H9 (cell line): ENCODE data around the gene PATE4. TPM values are rescaled to one million over a fixed set of nuclear protein-coding genes. Genes with fewer than 3 reads are reported as not detected.

Experiments
- DNase-seq: peaks from one replicate; pipeline ENCODE4 v3.0.0-alpha.2; 2017
- H2AFZ ChIP-seq: one replicate; pipeline ENCODE4 v1.6.1; 2013; ENCODE audit warnings: mild to moderate bottlenecking, low read length, control low read depth, moderate library complexity
- H2AK5ac ChIP-seq: 2 replicates; pipeline ENCODE4 v1.6.1; 2013; ENCODE audit warnings: low read length, control low read depth, mixed read lengths; ENCODE audit not compliant: insufficient read length
- H2BK120ac ChIP-seq: one replicate; pipeline ENCODE4 v1.6.1; 2013; ENCODE audit warnings: low read depth, mild to moderate bottlenecking, low read length, control low read depth, inconsistent platforms; ENCODE audit not compliant: poor library complexity, severe bottlenecking
- H2BK12ac ChIP-seq: 2 replicates; pipeline ENCODE4 v1.6.1; 2013; ENCODE audit warnings: low read length, control low read depth, mixed read lengths, low read depth; ENCODE audit not compliant: insufficient read length
- H2BK15ac ChIP-seq: 2 replicates; pipeline ENCODE4 v1.6.1; 2013; ENCODE audit warnings: low read depth, low read length, control low read depth
- H2BK20ac ChIP-seq: one replicate; pipeline ENCODE4 v1.6.1; 2013; ENCODE audit warnings: low read depth, mild to moderate bottlenecking, low read length, control low read depth, inconsistent platforms; ENCODE audit not compliant: poor library complexity, severe bottlenecking
- H2BK5ac ChIP-seq: 2 replicates; pipeline ENCODE4 v1.6.1; 2013; ENCODE audit warnings: low read length, control low read depth, mixed read lengths; ENCODE audit not compliant: insufficient read length
- H3K14ac ChIP-seq: 2 replicates; pipeline ENCODE4 v1.6.1; 2013; ENCODE audit warnings: low read length, control low read depth; ENCODE audit not compliant: insufficient read depth
- H3K18ac ChIP-seq: 2 replicates; pipeline ENCODE4 v1.6.1; 2013; ENCODE audit warnings: low read depth, mild to moderate bottlenecking, mixed read lengths, low read length, control low read depth; ENCODE audit not compliant: insufficient read length
- H3K23ac ChIP-seq: 2 replicates; pipeline ENCODE4 v1.6.1; 2013; ENCODE audit warnings: low read length, control low read depth, mixed read lengths, low read depth; ENCODE audit not compliant: insufficient read length
- H3K23me2 ChIP-seq: 2 replicates; pipeline ENCODE4 v1.6.1; 2013; ENCODE audit warnings: low read depth, mild to moderate bottlenecking, mixed read lengths, low read length, control low read depth; ENCODE audit not compliant: insufficient read length, poor library complexity, severe bottlenecking
- H3K27ac ChIP-seq: 2 replicates; pipeline ENCODE4 v1.5.1; 2013; ENCODE audit warnings: low read length, control low read depth, mixed read lengths, low read depth; ENCODE audit not compliant: insufficient read length
- H3K27me3 ChIP-seq: 2 replicates; pipeline ENCODE4 v1.6.1; 2013; ENCODE audit warnings: low read length, control low read depth, inconsistent platforms; ENCODE audit not compliant: insufficient read depth
- H3K4ac ChIP-seq: 2 replicates; pipeline ENCODE4 v1.6.1; 2013; ENCODE audit warnings: low read depth, mild to moderate bottlenecking, control low read depth, inconsistent platforms, low read length, moderate library complexity
- H3K4me1 ChIP-seq: 2 replicates; pipeline ENCODE4 v1.6.1; 2013; ENCODE audit warnings: low read length, control low read depth, inconsistent platforms; ENCODE audit not compliant: insufficient read depth
- H3K4me2 ChIP-seq: 2 replicates; pipeline ENCODE4 v1.6.1; 2013; ENCODE audit warnings: low read length, control low read depth, mixed read lengths; ENCODE audit not compliant: insufficient read length, insufficient read depth
- H3K56ac ChIP-seq: 2 replicates; pipeline ENCODE4 v1.6.1; 2013; ENCODE audit warnings: low read depth, mild to moderate bottlenecking, mixed read lengths, low read length, control low read depth; ENCODE audit not compliant: insufficient read length
- H3K79me1 ChIP-seq: 2 replicates; pipeline ENCODE4 v1.6.1; 2013; ENCODE audit warnings: low read depth, mild to moderate bottlenecking, moderate library complexity, low read length, control low read depth, inconsistent platforms; ENCODE audit not compliant: insufficient read depth, poor library complexity, severe bottlenecking
- H3K79me2 ChIP-seq: 2 replicates; pipeline ENCODE4 v1.6.1; 2013; ENCODE audit warnings: low read length, control low read depth, inconsistent platforms; ENCODE audit not compliant: insufficient read depth
- H3K9ac ChIP-seq: 2 replicates; pipeline ENCODE4 v1.6.1; 2013; ENCODE audit warnings: low read length, control low read depth, mixed read lengths; ENCODE audit not compliant: insufficient read length; ENCODE audit errors: extremely low read depth
- H3K9me3 ChIP-seq: one replicate; pipeline ENCODE4 v1.6.1; 2013; ENCODE audit warnings: low read depth, low read length, inconsistent platforms; ENCODE audit not compliant: control insufficient read depth
- H3T11ph ChIP-seq: one replicate; pipeline ENCODE4 v1.6.1; 2013; ENCODE audit warnings: mild to moderate bottlenecking, low read length, control low read depth, inconsistent platforms
- H4K20me1 ChIP-seq: one replicate; pipeline ENCODE4 v1.6.1; 2013; ENCODE audit not compliant: control insufficient read depth, insufficient read length, insufficient read depth
- H4K5ac ChIP-seq: 2 replicates; pipeline ENCODE4 v1.6.1; 2013; ENCODE audit warnings: low read depth, mild to moderate bottlenecking, mixed read lengths, low read length, control low read depth; ENCODE audit not compliant: insufficient read length
- H4K8ac ChIP-seq: replicated peaks from 2 replicates; pipeline ENCODE4 v1.6.1; 2013; ENCODE audit warnings: low read length, control low read depth, mixed read lengths, low read depth; ENCODE audit not compliant: insufficient read length
- H4K91ac ChIP-seq: 2 replicates; pipeline ENCODE4 v1.6.1; 2013; ENCODE audit warnings: low read depth, mild to moderate bottlenecking, moderate library complexity, mixed read lengths, low read length, control low read depth; ENCODE audit not compliant: insufficient read length
- H3K27ac Mint-ChIP-seq, 3 experiments: 2 replicates in 2 of 3; 3 replicates in 1 of 3; pipeline ENCODE4 v1.8.0; 2020 to 2021; ENCODE audit warnings: mixed read lengths in 3 of 3, mild to moderate bottlenecking in 1 of 3, moderate library complexity in 1 of 3
- H3K27me3 Mint-ChIP-seq: 2 replicates; pipeline ENCODE4 v1.8.0; 2021; ENCODE audit warnings: low read depth, mild to moderate bottlenecking, moderate library complexity, mixed read lengths
- H3K36me3 Mint-ChIP-seq, 3 experiments: 2 replicates in 2 of 3; 3 replicates in 1 of 3; pipeline ENCODE4 v1.8.0; 2020 to 2021; ENCODE audit warnings: low read depth in 3 of 3, mixed read lengths in 3 of 3; ENCODE audit not compliant: insufficient read depth in 1 of 3
- H3K4me1 Mint-ChIP-seq, 2 experiments: 2 replicates each; pipeline ENCODE4 v1.8.0; 2020; ENCODE audit warnings: mixed read lengths in 2 of 2
- H3K4me3 Mint-ChIP-seq, 2 experiments: 2 replicates in 1 of 2; 3 replicates in 1 of 2; pipeline ENCODE4 v1.8.0; 2020 to 2021; ENCODE audit warnings: mild to moderate bottlenecking in 2 of 2, mixed read lengths in 2 of 2, moderate library complexity in 1 of 2
- H3K9me3 Mint-ChIP-seq, 2 experiments: 2 replicates in 1 of 2; 3 replicates in 1 of 2; pipeline ENCODE4 v1.8.0; 2020; ENCODE audit warnings: mild to moderate bottlenecking in 2 of 2, mixed read lengths in 2 of 2, moderate library complexity in 1 of 2
- CTCF ChIP-seq: fragments of 200-600 bp; sonication (generic); conservative IDR thresholded peaks from 3 replicates; pipeline ENCODE4 v1.8.0; 2021; ENCODE audit warnings: antibody characterized with exemption, mild to moderate bottlenecking
- WGBS: extraction: QIAGEN DNeasy Blood & Tissue Kit; methylation state at CpG from one replicate; pipeline ENCODE4 v1.1.7; 2013; ENCODE audit warnings: missing lambda C conversion rate, low lambda C conversion rate, mixed read lengths; ENCODE audit not compliant: insufficient read length; ENCODE audit errors: extremely low coverage; 5-methylcytosine and 5-hydroxymethylcytosine counted together
- long read RNA-seq: library from polyadenylated mRNA; unstranded; transcript quantifications from one replicate; pipeline ENCODE4 v2.0.0, GENCODE V29; 2020
- total RNA-seq: library from RNA; stranded (reverse); gene quantifications from 2 replicates; pipeline ENCODE4 v1.2.1, GENCODE V29; 2021

Gene PATE4
- not detected in 2 replicates for total RNA-seq
- long read RNA-seq = 0 reads

GRCh38 chr11:125833016-125833415, at the start of gene PATE4:
Gene PATE4, plus strand, starts transcription at chr11:125833316. Its CDS starts 44 bp downstream, at chr11:125833360.
- Histone ChIP-seq H3K27me3 (no peaks in the 10 kb centered on the region), H3K79me2 (no peaks in the 10 kb centered on the region), H2BK120ac (no peak within 1 kb of the TSS), H4K91ac (no peak within 1 kb of the TSS), H2AFZ (no peak within 1 kb of the TSS), H2BK20ac (no peak within 1 kb of the TSS), H3K56ac (no peak within 1 kb of the TSS), H4K8ac (no peak within 1 kb of the TSS), H3K27ac (no peak within 1 kb of the TSS), H2AK5ac (no peak within 1 kb of the TSS), H2BK5ac (no peak within 1 kb of the TSS), H4K20me1 (no peaks in the 10 kb centered on the region), H2BK12ac (no peak within 1 kb of the TSS), H3K14ac (no peak within 1 kb of the TSS), H3T11ph (no peak within 1 kb of the TSS), H3K79me1 (no peaks in the 10 kb centered on the region), H3K23me2 (no peaks in the 10 kb centered on the region), H3K18ac (no peak within 1 kb of the TSS), H3K4me1 (no peaks in the 10 kb centered on the region), H3K4me2 (no peak within 1 kb of the TSS), H2BK15ac (no peak within 1 kb of the TSS), H3K9me3 (no peaks in the 10 kb centered on the region), H3K4ac (no peak within 1 kb of the TSS), H3K23ac (no peak within 1 kb of the TSS), H3K9ac (no peak within 1 kb of the TSS), H4K5ac (no peak within 1 kb of the TSS)
- no peak for DNase-seq
- H3K36me3 Mint-ChIP-seq = no peaks in the 10 kb centered on the region; a peak in 1 of 7 replicates
- no peak within 1 kb of the TSS; a peak in 1 of 5 replicates for H3K4me3 Mint-ChIP-seq
- H3K4me1 Mint-ChIP-seq = no peaks in the 10 kb centered on the region
- H3K27me3 Mint-ChIP-seq = peaks cover 5% of the 10 kb centered on the region; the same call in 1 of the 2 replicates
- H3K27ac Mint-ChIP-seq = no peak within 1 kb of the TSS
- no CpG with 5 or more reads among the region's 3 CpGs for WGBS
- no peak for TF ChIP-seq CTCF
- H3K9me3 Mint-ChIP-seq = peaks cover 4 to 5% of the 10 kb centered on the region in 2 experiments; a peak in 2 of 5 replicates
